GM12878 (cell line): Measurements from ENCODE around the gene PLCD1. TPM values are rescaled to one million over a fixed set of nuclear protein-coding genes. Genes with fewer than 3 reads are reported as not detected.

Source experiments
- ATAC-seq: fragments of 200-7000 bp; cut with Tn5 transposase; 3 replicates; pipeline ENCODE4 v1.9.1; 2020; ENCODE audit warnings: mild to moderate bottlenecking, moderate library complexity
- BruUV-seq: library from RNA; stranded (reverse); fragments of 400-500 nt; replicated peaks from 2 replicates; lab custom pipeline; 2021; lab: Mats Ljungman, UMichigan
- CTCF ChIA-PET: fragments of 300-600 bp; sonication (Branson Sonifier 250); formaldehyde crosslinking; extraction: SDS; loops from one replicate; lab custom pipeline; 2021; ENCODE audit warnings: inconsistent platforms; lab: Yijun Ruan, JAX
- POLR2A ChIA-PET: fragments of 350-600 bp; formaldehyde crosslinking; extraction: SDS; loops from one replicate; lab custom pipeline; 2021; ENCODE audit warnings: inconsistent platforms; lab: Charles Lee
- RAD21 ChIA-PET: fragments of 300-600 bp; sonication (Branson Sonifier 250); formaldehyde crosslinking; loops from one replicate; lab custom pipeline; 2023; ENCODE audit warnings: antibody characterized with exemption; ENCODE audit not compliant: unreplicated experiment; lab: Charles Lee
- SMC1A ChIA-PET: fragments of 300-600 bp; sonication (Branson Sonifier 250); formaldehyde crosslinking; loops from one replicate; lab custom pipeline; 2023; ENCODE audit not compliant: unreplicated experiment, uncharacterized antibody; lab: Charles Lee
- DNase-seq: peaks from one replicate; pipeline ENCODE4 v3.0.0-alpha.2; 2011; ENCODE audit warnings: low read depth, low spot score
- FAIRE-seq: peaks from 3 replicates; lab custom pipeline; 2011; peaks lifted over from hg19 to GRCh38; lab: Jason Lieb, UNC
- H2AFZ ChIP-seq: 2 replicates; pipeline ENCODE4 v1.6.0; 2011; ENCODE audit warnings: low read depth, low read length, control low read depth; ENCODE audit not compliant: control insufficient read depth
- H3K27ac ChIP-seq: 2 replicates; pipeline ENCODE4 v1.5.1; 2011; ENCODE audit warnings: control low read depth; ENCODE audit not compliant: control insufficient read depth, insufficient read depth
- H3K27me3 ChIP-seq, 2 experiments: replicated peaks in 1 of 2; 2 replicates each; pipeline versions ENCODE4 v1.6.0 to v1.6.1; 2011; ENCODE audit warnings: low read length in 1 of 2; ENCODE audit not compliant: control insufficient read depth in 2 of 2, insufficient read depth in 2 of 2
- H3K36me3 ChIP-seq, 2 experiments: 2 replicates each; pipeline ENCODE4 v1.5.1; 2011; ENCODE audit warnings: low read length in 1 of 2; ENCODE audit not compliant: control insufficient read depth in 2 of 2, insufficient read depth in 2 of 2
- H3K4me1 ChIP-seq: 2 replicates; pipeline ENCODE4 v1.6.1; 2011; ENCODE audit warnings: mild to moderate bottlenecking, low read length, moderate library complexity, mixed read lengths; ENCODE audit not compliant: control insufficient read depth, insufficient read depth
- H3K4me2 ChIP-seq: 2 replicates; pipeline ENCODE4 v1.6.0; 2011; ENCODE audit warnings: control low read depth; ENCODE audit not compliant: control insufficient read depth, insufficient read depth
- H3K4me3 ChIP-seq: fragments of 200-600 bp; sonication (generic); 2 replicates; pipeline ENCODE4 v1.5.1; 2016
- H3K79me2 ChIP-seq: 2 replicates; pipeline ENCODE4 v1.6.0; 2011; ENCODE audit warnings: low read length; ENCODE audit not compliant: control insufficient read depth, insufficient read depth
- H3K9ac ChIP-seq: 2 replicates; pipeline ENCODE4 v1.8.0; 2011; ENCODE audit warnings: low read length, control low read depth, mixed read lengths; ENCODE audit not compliant: control insufficient read depth, insufficient read depth
- H3K9me3 ChIP-seq: replicated peaks from 3 replicates; pipeline ENCODE4 v1.5.1; 2011; ENCODE audit warnings: mild to moderate bottlenecking, low read length; ENCODE audit not compliant: control insufficient read depth, insufficient read depth
- H4K20me1 ChIP-seq: 2 replicates; pipeline ENCODE4 v1.6.0; 2011; ENCODE audit not compliant: control insufficient read depth, insufficient read depth
- CTCF ChIP-seq, 3 experiments: IDR thresholded peaks in 2 of 3; conservative IDR thresholded peaks in 1 of 3; 2 replicates each; pipeline ENCODE4 v1.5.1; 2011; ENCODE audit warnings: low read depth in 3 of 3, low read length in 3 of 3, mild to moderate bottlenecking in 3 of 3, control low read depth in 2 of 3, moderate library complexity in 2 of 3, inconsistent platforms in 1 of 3, mixed read lengths in 1 of 3; ENCODE audit not compliant: control insufficient read depth in 2 of 3, insufficient read depth in 1 of 3; ENCODE audit errors: extremely low read depth in 1 of 3
- EED ChIP-seq: sonication (generic); IDR thresholded peaks from 2 replicates; pipeline ENCODE4 v1.6.1; 2016; ENCODE audit warnings: antibody characterized with exemption, low read depth
- FOXM1 ChIP-seq: IDR thresholded peaks from 2 replicates; pipeline ENCODE4 v1.6.1; 2012; ENCODE audit warnings: low read depth, mild to moderate bottlenecking, inconsistent platforms, low read length, moderate library complexity
- GATAD2B ChIP-seq: fragments of 450-650 bp; conservative IDR thresholded peaks from 2 replicates; pipeline ENCODE4 v1.6.1; 2017; ENCODE audit warnings: low read depth, mild to moderate bottlenecking, moderate library complexity
- IKZF2 ChIP-seq, 2 experiments: fragments of 450-650 bp; IDR thresholded peaks; 2 replicates each; pipeline ENCODE4 v1.6.1; 2017; ENCODE audit warnings: mild to moderate bottlenecking in 2 of 2, moderate library complexity in 2 of 2
- NFIC ChIP-seq: IDR thresholded peaks from 2 replicates; pipeline ENCODE4 v1.6.1; 2012; ENCODE audit warnings: low read depth, mild to moderate bottlenecking, inconsistent platforms, low read length, moderate library complexity
- NFYA ChIP-seq: IDR thresholded peaks from 2 replicates; pipeline ENCODE4 v1.6.1; 2011; ENCODE audit warnings: low read depth, mild to moderate bottlenecking, low read length, improper control_type of control experiment, borderline replicate concordance
- PAX8 ChIP-seq: fragments of 450-650 bp; IDR thresholded peaks from 2 replicates; pipeline ENCODE4 v1.6.1; 2017; ENCODE audit warnings: mild to moderate bottlenecking, moderate library complexity
- PML ChIP-seq: IDR thresholded peaks from 2 replicates; pipeline ENCODE4 v1.6.1; 2012; ENCODE audit warnings: low read length, inconsistent platforms
- RCOR1 ChIP-seq: conservative IDR thresholded peaks from 2 replicates; pipeline ENCODE4 v1.6.1; 2012; ENCODE audit warnings: low read depth, low read length, improper control_type of control experiment
- TARDBP ChIP-seq: IDR thresholded peaks from 2 replicates; pipeline ENCODE4 v1.6.1; 2016; ENCODE audit warnings: borderline replicate concordance
- WRNIP1 ChIP-seq: IDR thresholded peaks from 2 replicates; pipeline ENCODE4 v1.6.1; 2011; ENCODE audit warnings: low read depth, low read length, improper control_type of control experiment, borderline replicate concordance
- ZBTB33 ChIP-seq: fragments of 450-650 bp; IDR thresholded peaks from 2 replicates; pipeline ENCODE4 v1.6.1; 2017; ENCODE audit warnings: mild to moderate bottlenecking
- WGBS: methylation state at CpG from one replicate; pipeline ENCODE4 v1.1.6; 2016; ENCODE audit warnings: low lambda C conversion rate; ENCODE audit not compliant: insufficient replicate concordance, insufficient coverage; ENCODE audit errors: missing lambda C conversion rate; 5-methylcytosine and 5-hydroxymethylcytosine counted together
- in situ Hi-C: fragments of 300-500 bp; cut with MboI; formaldehyde crosslinking; loops from 9 replicates; pipeline ENCODE4 v1.14.3; 2018; ENCODE audit warnings: mixed read lengths
- intact Hi-C: fragments of 100-400 bp; cut with micrococcal nuclease; formaldehyde crosslinking; loops from one replicate; pipeline ENCODE4 v1.14.2; 2022; ENCODE audit not compliant: unreplicated experiment
- polyA plus RNA-seq, 11 experiments: library from polyadenylated mRNA; depleted of rRNA in 4 of 11; unstranded in 6 of 11; stranded (reverse) in 5 of 11; fragments of >200 nt; fragmentation: Nextera tagmentation in 4 of 11; fragmentation: Illumina TruSeq in 1 of 11; extraction: Ambion mirVana in 4 of 11; extraction: Trizol in 1 of 11; gene quantifications; 1 replicate in 1 of 11; 2 replicates in 10 of 11; pipeline versions ENCODE4 v1.2.1 to v1.2.3, GENCODE V29; 2011 to 2016; ENCODE audit warnings: inconsistent platforms in 2 of 11, missing spikeins in 2 of 11, low read depth in 1 of 11
- total RNA-seq, 4 experiments: library from RNA; depleted of rRNA in 3 of 4; stranded (reverse); fragments of >200 nt in 3 of 4; fragmentation: Illumina TruSeq in 1 of 4; extraction: Trizol in 1 of 4; gene quantifications; 2 replicates each; pipeline versions ENCODE4 v1.2.1 to v1.2.3, GENCODE V29; 2013 to 2021

PLCD1 gene
- total and polyA plus RNA-seq, 10 of the 15 experiments (the other 5 are each of a cell fraction or from before 2014, with no cell fraction given) = 0.20 to 3.9 (median 1.2) TPM; not detected in 1

- TF ChIP-seq RCOR1 (no peak), IKZF2 (IDR thresholded peaks at IDR 0.05) (no peak)
These were observed 58.6 kb downstream of the PLCD1 start (continued) for GRCh38 chr3:37970802-37971201.

- Histone ChIP-seq H3K9ac (no peak overlapping the region), H2AFZ (no peak overlapping the region), H3K4me2 (no peak overlapping the region), H3K4me3 (no peak overlapping the region), H3K36me3 (no peaks in the 10 kb centered on the region), H3K9me3 (no peaks in the 10 kb centered on the region), H3K27me3 (no peaks in the 10 kb centered on the region), H3K4me1 (no peaks in the 10 kb centered on the region), H3K27ac (no peak overlapping the region), H4K20me1 (no peaks in the 10 kb centered on the region), H3K79me2 (no peaks in the 10 kb centered on the region)
- in situ Hi-C loops (no loop called here), intact Hi-C loops (loop anchor here (10.0 kb wide), 1 partner anchor 325 kb away; no protein-coding TSS in a partner anchor)
- no TSS peak for BruUV-seq
- FAIRE-seq (no peak), ATAC-seq (no peak), DNase-seq (no peak)
- ChIA-PET CTCF (interaction anchor here (0.7 to 5.5 kb wide), 6 partner anchors 10 to 329 kb away, joined by 3 to 41 read pairs (median 4); no protein-coding TSS in a partner anchor), RAD21 (interaction anchor here (1.2 kb wide), 1 partner anchor 116 kb away, joined by 4 read pairs; no protein-coding TSS in a partner anchor), SMC1A (interaction anchor here (2.0 kb wide), 1 partner anchor 113 kb away, joined by 7 read pairs; no protein-coding TSS in a partner anchor), POLR2A (no interaction called here)
- TF ChIP-seq PAX8 = no peak
- no peak for TF ChIP-seq CTCF (IDR thresholded peaks at IDR 0.05 in 2 of 3, conservative IDR thresholded peaks at IDR 0.05 in 1 of 3; ENCODE audit: control insufficient read depth in 2 of 3, extremely low read depth in 1 of 3, insufficient read depth in 1 of 3, low read depth in 3 of 3, low read length in 3 of 3)
- no peak for TF ChIP-seq GATAD2B
- no peak for TF ChIP-seq NFIC
- no peak for TF ChIP-seq TARDBP
- TF ChIP-seq IKZF2 (IDR thresholded peaks at IDR 0.05) = no peak
- TF ChIP-seq FOXM1 = no peak
- no peak for TF ChIP-seq PML
- no peak for TF ChIP-seq EED
- TF ChIP-seq WRNIP1 = no peak
- no peak for TF ChIP-seq ZBTB33
- no peak for TF ChIP-seq NFYA
- WGBS = 37% methylated on average over 7 of the region's 7 CpGs
These were observed 59.8 kb downstream of the PLCD1 start for GRCh38 chr3:37969596-37970100.
